ENCODE measurements around the gene ZNF844. TPM values are rescaled to one million over a fixed set of nuclear protein-coding genes. Genes with fewer than 3 reads are reported as not detected.

The ZNF844 gene
- total RNA-seq, 1 experiment from 2014 or later = not detected

DNA sequence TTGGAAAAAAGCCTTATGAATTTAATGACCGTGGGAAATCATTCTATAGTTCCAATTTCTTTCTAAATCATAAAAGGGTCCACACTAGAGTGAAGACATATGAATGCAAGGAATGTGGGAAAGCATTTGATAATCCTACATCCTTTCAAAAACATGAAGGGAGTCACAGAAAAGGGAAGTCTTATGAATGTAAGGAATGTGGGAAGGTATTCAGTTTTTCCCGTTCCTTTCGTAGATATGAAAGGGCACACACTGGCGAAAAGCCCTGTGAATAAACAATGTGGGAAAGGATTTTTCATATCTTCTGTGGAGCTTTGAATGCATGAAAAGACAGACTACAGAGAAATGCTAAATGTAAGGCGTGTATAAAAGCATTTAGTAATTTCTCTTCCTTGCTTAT, 48.6 kb downstream of the ZNF844 start:
- H3K36me3 ChIP-seq (ENCODE audit: control insufficient read depth in 1 of 2, insufficient read depth in 2 of 2, low read length in 2 of 2) = no peaks in the 10 kb centered on the region
- CTCF ChIA-PET = no interaction called here
- intact Hi-C loops (cut with micrococcal nuclease) = no loop called here
- no TSS peak for BruUV-seq (replicated peaks)
- H3K27me3 ChIP-seq (ENCODE audit: insufficient read depth, low read length) = no peaks in the 10 kb centered on the region
- no peak overlapping the region for H2AFZ ChIP-seq (ENCODE audit: low read depth, low read length, poor library complexity, severe bottlenecking)
- no peak overlapping the region for H3K9ac ChIP-seq (ENCODE audit: low read length)
- no peaks in the 10 kb centered on the region for H3K9me2 ChIP-seq (ENCODE audit: insufficient read depth)
- ATAC-seq (no peak), DNase-seq (ENCODE audit: low read depth, low spot score) (no peak)
- peaks cover 0 to 9% of the 10 kb centered on the region in 2 experiments; a peak in 2 of 4 replicates for H3K9me3 ChIP-seq (ENCODE audit: control insufficient read depth in 1 of 2, insufficient read depth in 1 of 2, low read depth in 1 of 2, low read length in 2 of 2)
- POLR2A ChIA-PET = no interaction called here
- H3K4me2 ChIP-seq (ENCODE audit: low read length) = no peak overlapping the region
- RAD21 ChIA-PET (ENCODE audit: low non-redundant PET in 1 of 2, low total read pairs in 2 of 2, uncharacterized antibody in 2 of 2, unreplicated experiment in 2 of 2) = no interaction called here
- H3K4me3 ChIP-seq (replicated peaks in 1 of 2; ENCODE audit: low read depth in 1 of 2, low read length in 2 of 2) = no peak overlapping the region
- H3K4me1 ChIP-seq (ENCODE audit: control insufficient read depth in 1 of 2, insufficient read depth in 2 of 2, low read length in 2 of 2) = no peaks in the 10 kb centered on the region
- no peak overlapping the region for H3K27ac ChIP-seq (ENCODE audit: low read depth, low read length)
- TF ChIP-seq, protein P1, sequence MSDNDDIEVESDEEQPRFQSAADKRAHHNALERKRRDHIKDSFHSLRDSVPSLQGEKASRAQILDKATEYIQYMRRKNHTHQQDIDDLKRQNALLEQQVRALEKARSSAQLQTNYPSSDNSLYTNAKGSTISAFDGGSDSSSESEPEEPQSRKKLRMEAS (IDR thresholded peaks at IDR 0.05) = no peak
- TF ChIP-seq CEBPB (IDR thresholded peaks at IDR 0.05; ENCODE audit: low read depth) (no peak), EZH2 (IDR thresholded peaks at IDR 0.05) (no peak), SP1 (IDR thresholded peaks at IDR 0.05; ENCODE audit: low read depth) (no peak), SRF (IDR thresholded peaks at IDR 0.05; ENCODE audit: low read depth) (no peak), POLR2AphosphoS5 (IDR thresholded peaks at IDR 0.05; ENCODE audit: low read depth, low read length) (no peak), EZH2phosphoT487 (IDR thresholded peaks at IDR 0.05; ENCODE audit: borderline replicate concordance) (no peak), EGR1 (IDR thresholded peaks at IDR 0.05; ENCODE audit: low read depth) (no peak)
- TF ChIP-seq, protein P2, sequence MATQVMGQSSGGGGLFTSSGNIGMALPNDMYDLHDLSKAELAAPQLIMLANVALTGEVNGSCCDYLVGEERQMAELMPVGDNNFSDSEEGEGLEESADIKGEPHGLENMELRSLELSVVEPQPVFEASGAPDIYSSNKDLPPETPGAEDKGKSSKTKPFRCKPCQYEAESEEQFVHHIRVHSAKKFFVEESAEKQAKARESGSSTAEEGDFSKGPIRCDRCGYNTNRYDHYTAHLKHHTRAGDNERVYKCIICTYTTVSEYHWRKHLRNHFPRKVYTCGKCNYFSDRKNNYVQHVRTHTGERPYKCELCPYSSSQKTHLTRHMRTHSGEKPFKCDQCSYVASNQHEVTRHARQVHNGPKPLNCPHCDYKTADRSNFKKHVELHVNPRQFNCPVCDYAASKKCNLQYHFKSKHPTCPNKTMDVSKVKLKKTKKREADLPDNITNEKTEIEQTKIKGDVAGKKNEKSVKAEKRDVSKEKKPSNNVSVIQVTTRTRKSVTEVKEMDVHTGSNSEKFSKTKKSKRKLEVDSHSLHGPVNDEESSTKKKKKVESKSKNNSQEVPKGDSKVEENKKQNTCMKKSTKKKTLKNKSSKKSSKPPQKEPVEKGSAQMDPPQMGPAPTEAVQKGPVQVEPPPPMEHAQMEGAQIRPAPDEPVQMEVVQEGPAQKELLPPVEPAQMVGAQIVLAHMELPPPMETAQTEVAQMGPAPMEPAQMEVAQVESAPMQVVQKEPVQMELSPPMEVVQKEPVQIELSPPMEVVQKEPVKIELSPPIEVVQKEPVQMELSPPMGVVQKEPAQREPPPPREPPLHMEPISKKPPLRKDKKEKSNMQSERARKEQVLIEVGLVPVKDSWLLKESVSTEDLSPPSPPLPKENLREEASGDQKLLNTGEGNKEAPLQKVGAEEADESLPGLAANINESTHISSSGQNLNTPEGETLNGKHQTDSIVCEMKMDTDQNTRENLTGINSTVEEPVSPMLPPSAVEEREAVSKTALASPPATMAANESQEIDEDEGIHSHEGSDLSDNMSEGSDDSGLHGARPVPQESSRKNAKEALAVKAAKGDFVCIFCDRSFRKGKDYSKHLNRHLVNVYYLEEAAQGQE (IDR thresholded peaks at IDR 0.05; ENCODE audit: low read depth) = no peak
- TF ChIP-seq, protein P3, sequence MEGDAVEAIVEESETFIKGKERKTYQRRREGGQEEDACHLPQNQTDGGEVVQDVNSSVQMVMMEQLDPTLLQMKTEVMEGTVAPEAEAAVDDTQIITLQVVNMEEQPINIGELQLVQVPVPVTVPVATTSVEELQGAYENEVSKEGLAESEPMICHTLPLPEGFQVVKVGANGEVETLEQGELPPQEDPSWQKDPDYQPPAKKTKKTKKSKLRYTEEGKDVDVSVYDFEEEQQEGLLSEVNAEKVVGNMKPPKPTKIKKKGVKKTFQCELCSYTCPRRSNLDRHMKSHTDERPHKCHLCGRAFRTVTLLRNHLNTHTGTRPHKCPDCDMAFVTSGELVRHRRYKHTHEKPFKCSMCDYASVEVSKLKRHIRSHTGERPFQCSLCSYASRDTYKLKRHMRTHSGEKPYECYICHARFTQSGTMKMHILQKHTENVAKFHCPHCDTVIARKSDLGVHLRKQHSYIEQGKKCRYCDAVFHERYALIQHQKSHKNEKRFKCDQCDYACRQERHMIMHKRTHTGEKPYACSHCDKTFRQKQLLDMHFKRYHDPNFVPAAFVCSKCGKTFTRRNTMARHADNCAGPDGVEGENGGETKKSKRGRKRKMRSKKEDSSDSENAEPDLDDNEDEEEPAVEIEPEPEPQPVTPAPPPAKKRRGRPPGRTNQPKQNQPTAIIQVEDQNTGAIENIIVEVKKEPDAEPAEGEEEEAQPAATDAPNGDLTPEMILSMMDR (IDR thresholded peaks at IDR 0.05 in 2 of 3, conservative IDR thresholded peaks at IDR 0.05 in 1 of 3; ENCODE audit: borderline replicate concordance in 1 of 3, insufficient read depth in 1 of 3, low read depth in 2 of 3, low read length in 2 of 3) = no peak
- TF ChIP-seq, protein P4, sequence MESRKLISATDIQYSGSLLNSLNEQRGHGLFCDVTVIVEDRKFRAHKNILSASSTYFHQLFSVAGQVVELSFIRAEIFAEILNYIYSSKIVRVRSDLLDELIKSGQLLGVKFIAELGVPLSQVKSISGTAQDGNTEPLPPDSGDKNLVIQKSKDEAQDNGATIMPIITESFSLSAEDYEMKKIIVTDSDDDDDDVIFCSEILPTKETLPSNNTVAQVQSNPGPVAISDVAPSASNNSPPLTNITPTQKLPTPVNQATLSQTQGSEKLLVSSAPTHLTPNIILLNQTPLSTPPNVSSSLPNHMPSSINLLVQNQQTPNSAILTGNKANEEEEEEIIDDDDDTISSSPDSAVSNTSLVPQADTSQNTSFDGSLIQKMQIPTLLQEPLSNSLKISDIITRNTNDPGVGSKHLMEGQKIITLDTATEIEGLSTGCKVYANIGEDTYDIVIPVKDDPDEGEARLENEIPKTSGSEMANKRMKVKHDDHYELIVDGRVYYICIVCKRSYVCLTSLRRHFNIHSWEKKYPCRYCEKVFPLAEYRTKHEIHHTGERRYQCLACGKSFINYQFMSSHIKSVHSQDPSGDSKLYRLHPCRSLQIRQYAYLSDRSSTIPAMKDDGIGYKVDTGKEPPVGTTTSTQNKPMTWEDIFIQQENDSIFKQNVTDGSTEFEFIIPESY (IDR thresholded peaks at IDR 0.05; ENCODE audit: extremely low read depth, insufficient replicate concordance, low read length) = no peak
- H4K20me1 ChIP-seq (ENCODE audit: insufficient read depth) = no peaks in the 10 kb centered on the region
- H3K79me2 ChIP-seq (ENCODE audit: insufficient read depth, low read length) = no peaks in the 10 kb centered on the region
